GM23248 (cell line): Measurements from ENCODE around the gene UPF2.

Experiments
- EZH2 ChIP-seq: fragments of 200-600 bp; sonication (generic); IDR thresholded peaks from 2 replicates; pipeline ENCODE4 v1.6.1; 2018; ENCODE audit warnings: antibody characterized with exemption, mild to moderate bottlenecking; ENCODE audit not compliant: insufficient read depth, poor library complexity, severe bottlenecking
- EZH2phosphoT487 ChIP-seq: fragments of 200-600 bp; sonication (generic); IDR thresholded peaks from 2 replicates; pipeline ENCODE4 v1.6.1; 2018; ENCODE audit warnings: antibody characterized with exemption, moderate library complexity, mild to moderate bottlenecking, low read depth; ENCODE audit not compliant: insufficient read depth

DNA sequence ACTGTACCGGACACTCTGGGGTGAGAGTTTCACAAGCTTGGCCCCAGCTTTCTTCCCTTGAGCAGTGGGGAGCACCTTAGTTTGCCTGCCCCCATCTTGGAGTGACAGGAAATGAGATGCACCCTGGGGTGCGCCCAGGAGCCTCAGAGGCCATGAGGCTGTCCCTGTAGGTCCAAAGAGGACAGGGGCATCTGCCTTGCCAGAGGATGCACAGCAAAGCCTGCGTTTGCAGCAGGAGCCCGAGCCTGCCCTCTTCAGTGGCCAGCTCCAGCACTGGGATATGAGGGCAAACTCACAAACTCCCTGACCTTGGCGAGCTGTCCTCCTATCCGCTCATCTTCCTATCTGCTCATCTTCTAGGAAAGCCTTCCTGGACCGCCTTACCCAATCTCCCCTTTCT is 140.0 kb downstream of the UPF2 start:
- TF ChIP-seq EZH2: no peak
- no peak for TF ChIP-seq EZH2phosphoT487
